Osteocyte (in vitro differentiated cells): ENCODE data around the gene C11orf16. TPM values are rescaled to one million over a fixed set of nuclear protein-coding genes. Genes with fewer than 3 reads are reported as not detected.
"Not testable (repeated sequence)": the region's sequence is repeated elsewhere in the genome, so short reads cannot be mapped to it uniquely, and the experiment has no call there.

Source experiments
- DNase-seq: peaks from one replicate; pipeline ENCODE4 v3.0.0; 2021; ENCODE audit warnings: mixed read lengths; ENCODE audit not compliant: unreplicated experiment; ENCODE audit errors: extremely low spot score
- H3K27ac Mint-ChIP-seq: one replicate; pipeline ENCODE4 v1.8.0; 2021; ENCODE audit warnings: mild to moderate bottlenecking, mixed read lengths; ENCODE audit not compliant: unreplicated experiment
- H3K27me3 Mint-ChIP-seq: one replicate; pipeline ENCODE4 v1.8.0; 2021; ENCODE audit warnings: mixed read lengths; ENCODE audit not compliant: unreplicated experiment
- H3K36me3 Mint-ChIP-seq: one replicate; pipeline ENCODE4 v1.8.0; 2021; ENCODE audit warnings: mixed read lengths; ENCODE audit not compliant: unreplicated experiment
- H3K4me1 Mint-ChIP-seq: one replicate; pipeline ENCODE4 v1.8.0; 2021; ENCODE audit warnings: mixed read lengths; ENCODE audit not compliant: unreplicated experiment
- H3K4me3 Mint-ChIP-seq: one replicate; pipeline ENCODE4 v1.8.0; 2021; ENCODE audit warnings: mild to moderate bottlenecking, moderate library complexity, mixed read lengths; ENCODE audit not compliant: unreplicated experiment
- H3K9me3 Mint-ChIP-seq: one replicate; pipeline ENCODE4 v1.8.0; 2021; ENCODE audit warnings: mixed read lengths; ENCODE audit not compliant: unreplicated experiment
- long read RNA-seq: library from polyadenylated mRNA; unstranded; transcript quantifications from one replicate; pipeline ENCODE4 v2.0.0, GENCODE V29; 2021
- total RNA-seq: library from RNA; stranded (reverse); gene quantifications from 2 replicates; pipeline ENCODE4 v1.2.1, GENCODE V29; 2021
- TF ChIP-seq, protein P1 (sequence below): fragments of 200-600 bp; sonication (generic); IDR thresholded peaks from 2 replicates; pipeline ENCODE4 v1.5.0; 2021; ENCODE audit warnings: antibody characterized with exemption, mild to moderate bottlenecking, moderate library complexity

The C11orf16 gene, protein sequence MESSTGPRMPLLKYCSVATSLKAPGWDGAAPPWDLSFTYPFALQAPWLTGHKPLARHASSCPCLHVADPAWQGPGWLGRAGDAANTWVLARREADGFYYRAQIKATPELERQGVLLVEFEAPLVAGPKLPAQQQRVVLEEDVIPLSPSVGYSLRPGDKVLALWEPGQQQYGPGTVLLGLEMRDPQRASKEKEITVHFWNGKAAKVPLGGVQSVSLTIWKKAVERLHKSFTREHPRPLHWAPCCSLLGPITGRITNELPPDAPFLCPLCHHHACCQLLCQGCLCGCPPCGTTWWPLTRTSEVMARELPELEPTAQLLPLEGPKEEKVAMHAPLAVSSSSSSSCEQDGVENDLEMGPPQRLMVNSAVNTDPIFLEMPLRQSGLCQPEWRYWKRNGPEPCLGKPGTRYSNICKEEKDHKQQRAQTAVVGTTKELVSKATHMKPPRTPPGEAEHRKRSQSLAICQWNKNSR
- total RNA-seq = not detected in 2 replicates
- long read RNA-seq = 0 reads

DNA sequence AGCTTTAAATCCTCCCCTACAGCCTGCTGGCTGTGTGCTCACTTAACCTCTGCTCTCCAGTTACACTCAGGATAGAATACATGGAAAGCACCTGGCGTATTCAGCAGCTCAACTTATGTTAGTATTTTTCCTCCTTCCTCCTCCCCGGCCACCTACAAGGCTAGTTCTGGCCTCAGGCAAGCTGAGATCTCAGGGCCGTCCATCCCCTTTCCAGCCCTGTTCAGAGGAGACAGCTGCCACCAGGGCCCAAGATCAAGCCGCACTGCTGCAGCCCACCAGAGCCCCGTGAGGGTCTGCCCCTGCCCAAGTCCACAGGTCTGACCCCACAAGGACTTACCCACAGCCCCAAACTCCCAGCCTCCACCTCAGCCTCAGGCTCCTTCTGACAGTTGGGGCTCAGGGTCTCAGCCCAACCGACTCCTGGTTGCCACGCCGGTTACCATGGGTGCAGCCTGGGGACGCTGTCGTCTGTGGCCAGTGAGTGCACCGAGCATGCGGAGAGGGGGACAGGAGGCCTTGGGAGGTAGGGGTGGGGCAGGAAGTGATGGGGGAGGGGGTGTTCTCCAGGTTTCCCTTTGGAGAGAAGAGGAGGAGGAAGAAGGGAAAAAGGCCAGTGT lies at the start of gene C11orf16:
Gene C11orf16, minus strand, starts transcription at position 384 of the 617 bp plus-strand sequence. CDS start 639 bp downstream, outside the sequence.
- peaks cover 17% of the 10 kb centered on the region for H3K4me1 Mint-ChIP-seq
- no peak within 1 kb of the TSS for H3K4me3 Mint-ChIP-seq
- no peak for DNase-seq
- H3K36me3 Mint-ChIP-seq = peaks cover 2% of the 10 kb centered on the region
- H3K27ac Mint-ChIP-seq = no peak within 1 kb of the TSS
- no peaks in the 10 kb centered on the region for H3K27me3 Mint-ChIP-seq
- no peaks in the 10 kb centered on the region for H3K9me3 Mint-ChIP-seq
- TF ChIP-seq, protein P1, sequence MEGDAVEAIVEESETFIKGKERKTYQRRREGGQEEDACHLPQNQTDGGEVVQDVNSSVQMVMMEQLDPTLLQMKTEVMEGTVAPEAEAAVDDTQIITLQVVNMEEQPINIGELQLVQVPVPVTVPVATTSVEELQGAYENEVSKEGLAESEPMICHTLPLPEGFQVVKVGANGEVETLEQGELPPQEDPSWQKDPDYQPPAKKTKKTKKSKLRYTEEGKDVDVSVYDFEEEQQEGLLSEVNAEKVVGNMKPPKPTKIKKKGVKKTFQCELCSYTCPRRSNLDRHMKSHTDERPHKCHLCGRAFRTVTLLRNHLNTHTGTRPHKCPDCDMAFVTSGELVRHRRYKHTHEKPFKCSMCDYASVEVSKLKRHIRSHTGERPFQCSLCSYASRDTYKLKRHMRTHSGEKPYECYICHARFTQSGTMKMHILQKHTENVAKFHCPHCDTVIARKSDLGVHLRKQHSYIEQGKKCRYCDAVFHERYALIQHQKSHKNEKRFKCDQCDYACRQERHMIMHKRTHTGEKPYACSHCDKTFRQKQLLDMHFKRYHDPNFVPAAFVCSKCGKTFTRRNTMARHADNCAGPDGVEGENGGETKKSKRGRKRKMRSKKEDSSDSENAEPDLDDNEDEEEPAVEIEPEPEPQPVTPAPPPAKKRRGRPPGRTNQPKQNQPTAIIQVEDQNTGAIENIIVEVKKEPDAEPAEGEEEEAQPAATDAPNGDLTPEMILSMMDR = no peak

DNA sequence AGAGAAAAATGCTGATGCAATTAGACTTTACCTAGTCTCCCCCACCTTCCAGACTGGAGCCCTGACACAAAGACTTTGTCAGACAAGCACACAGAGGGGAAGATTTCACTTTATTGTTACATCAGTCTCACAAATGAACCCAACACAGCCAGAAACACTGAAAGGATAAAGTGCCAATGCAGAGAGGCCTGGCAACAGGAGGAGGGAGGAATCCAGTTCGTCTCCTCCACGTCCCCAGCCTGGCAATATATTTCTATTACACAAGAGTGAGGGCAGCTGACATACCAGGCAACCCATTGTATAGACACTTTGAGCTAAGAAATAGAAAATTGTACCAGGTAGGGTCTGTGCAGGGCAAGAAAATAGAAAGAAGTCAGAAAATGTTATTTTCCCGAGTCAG lies 47.7 kb upstream of the C11orf16 start:
- no peak for DNase-seq
- Mint-ChIP-seq H3K27me3 (no peaks in the 10 kb centered on the region), H3K27ac (no peak overlapping the region), H3K4me3 (no peak overlapping the region), H3K4me1 (no peaks in the 10 kb centered on the region), H3K9me3 (no peaks in the 10 kb centered on the region), H3K36me3 (peaks cover 2% of the 10 kb centered on the region)
- TF ChIP-seq, protein P1 = no peak

DNA sequence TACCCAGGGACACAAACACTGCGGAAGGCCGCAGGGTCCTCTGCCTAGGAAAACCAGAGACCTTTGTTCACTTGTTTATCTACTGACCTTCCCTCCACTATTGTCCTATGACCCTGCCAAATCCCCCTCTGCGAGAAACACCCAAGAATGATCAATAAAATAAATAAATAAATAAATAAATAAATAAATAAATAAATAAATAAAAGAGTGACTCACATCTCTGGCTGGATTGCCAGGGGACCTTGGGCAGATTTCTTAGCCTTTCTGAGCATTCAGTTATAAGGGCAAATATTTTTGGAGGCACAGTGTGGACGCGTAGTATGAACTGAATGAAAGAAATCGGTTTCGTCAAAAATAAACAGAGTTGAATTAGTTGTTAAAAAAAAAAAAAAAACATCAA lies 46.6 kb upstream of the C11orf16 start:
- not testable (repeated sequence) for H3K4me1 Mint-ChIP-seq, H3K27me3 Mint-ChIP-seq, H3K36me3 Mint-ChIP-seq, H3K9me3 Mint-ChIP-seq, H3K27ac Mint-ChIP-seq, DNase-seq, H3K4me3 Mint-ChIP-seq

DNA sequence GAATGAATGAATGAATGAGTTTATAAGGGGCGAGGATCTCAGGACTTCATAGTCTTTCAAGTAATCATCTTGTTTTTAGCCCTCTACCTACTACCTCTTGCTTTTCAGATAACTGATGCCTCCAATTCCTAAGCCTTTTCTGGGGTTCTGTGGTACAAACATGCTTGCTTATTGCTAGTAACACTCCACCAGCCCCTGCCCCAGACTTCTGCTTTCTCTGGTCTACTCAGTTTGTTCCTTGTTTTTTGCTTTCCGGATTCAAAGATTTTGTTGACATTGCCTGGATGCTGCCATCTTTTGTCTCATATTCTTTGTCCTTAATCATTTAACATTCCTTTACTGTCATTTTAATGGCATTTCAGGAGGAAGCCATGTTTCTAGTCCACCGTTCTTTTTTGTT lies 40.4 kb upstream of the C11orf16 start:
- H3K4me3 Mint-ChIP-seq = no peak overlapping the region
- peaks cover 3% of the 10 kb centered on the region for H3K4me1 Mint-ChIP-seq
- no peak for DNase-seq
- H3K9me3 Mint-ChIP-seq = no peaks in the 10 kb centered on the region
- TF ChIP-seq, protein P1 = no peak
- H3K36me3 Mint-ChIP-seq = no peaks in the 10 kb centered on the region
- H3K27me3 Mint-ChIP-seq = no peaks in the 10 kb centered on the region
- no peak overlapping the region for H3K27ac Mint-ChIP-seq

DNA sequence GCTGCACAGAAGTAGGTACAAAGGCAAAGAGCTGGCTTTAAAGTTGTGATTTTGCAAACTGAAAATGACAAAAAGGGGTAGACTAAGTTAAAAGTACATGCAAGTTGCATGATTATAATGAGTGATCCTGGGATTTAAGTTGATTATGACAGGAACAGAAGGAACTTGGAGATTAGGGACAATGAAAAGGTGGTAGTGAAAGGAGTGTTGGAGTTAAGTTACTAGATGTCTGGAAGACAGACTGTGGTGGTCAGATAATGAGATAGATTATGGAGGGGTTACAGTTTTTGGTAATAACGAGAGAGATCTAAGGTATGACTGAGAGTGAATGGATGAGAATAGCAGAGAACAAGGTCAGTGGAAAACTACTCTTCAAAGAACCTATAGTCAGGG lies 39.2 kb upstream of the C11orf16 start:
- Mint-ChIP-seq H3K27me3 (no peaks in the 10 kb centered on the region), H3K4me1 (peaks cover 3% of the 10 kb centered on the region), H3K36me3 (no peaks in the 10 kb centered on the region), H3K4me3 (no peak overlapping the region), H3K9me3 (no peaks in the 10 kb centered on the region), H3K27ac (no peak overlapping the region)
- DNase-seq = no peak
- TF ChIP-seq, protein P1 = no peak
